Stomach (tissue), 4 donors: ENCODE results near the gene MSX2.

ENCODE experiments used
- EP300 ChIP-seq: sonication (generic); formaldehyde crosslinking; IDR thresholded peaks from one replicate; pipeline ENCODE4 v1.6.1; 2017; ENCODE audit warnings: antibody characterized with exemption
- POLR2A ChIP-seq, 4 donors: fragments of 450-650 bp; IDR thresholded peaks; one replicate each; pipeline ENCODE4 v1.6.1; 2016; ENCODE audit warnings: antibody characterized with exemption in 4 of 4, control low read depth in 2 of 4, mild to moderate bottlenecking in 1 of 4, moderate library complexity in 1 of 4

DNA sequence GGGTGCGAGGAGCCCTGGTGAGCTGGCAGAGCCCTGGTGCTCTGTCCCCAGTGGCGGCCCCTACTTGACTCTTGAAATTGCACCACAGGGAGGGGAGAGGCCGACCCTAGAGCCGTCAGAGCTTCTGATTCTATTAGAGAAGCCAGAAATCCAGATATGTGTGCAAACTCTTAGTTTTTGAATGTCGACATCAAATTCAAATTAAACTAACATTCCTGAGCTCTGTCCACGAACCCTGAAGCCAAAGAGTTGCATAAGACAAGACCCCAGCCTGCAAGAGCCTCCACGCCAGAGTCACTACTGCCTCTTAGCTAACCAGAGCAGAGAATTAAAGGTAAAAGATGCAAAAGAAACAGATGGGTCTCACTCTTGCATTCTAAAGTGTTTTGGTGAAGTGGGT lies 29.8 kb upstream of the MSX2 start:
- TF ChIP-seq POLR2A (IDR thresholded peaks at IDR 0.05) = no peak
- no peak for TF ChIP-seq EP300
